Chondrocyte (in vitro differentiated cells): ENCODE measurements around the gene NPR3. TPM values are rescaled to one million over a fixed set of nuclear protein-coding genes. Genes with fewer than 3 reads are reported as not detected.

Source experiments
- DNase-seq: peaks from one replicate; pipeline ENCODE4 v3.0.0; 2021; ENCODE audit warnings: mixed read lengths, low spot score
- H3K27ac Mint-ChIP-seq: one replicate; pipeline ENCODE4 v1.8.0; 2021; ENCODE audit warnings: mild to moderate bottlenecking, moderate library complexity, mixed read lengths; ENCODE audit not compliant: unreplicated experiment
- H3K27me3 Mint-ChIP-seq: 2 replicates; pipeline ENCODE4 v1.8.0; 2021; ENCODE audit warnings: low read depth, mixed read lengths
- H3K36me3 Mint-ChIP-seq: 2 replicates; pipeline ENCODE4 v1.8.0; 2021; ENCODE audit warnings: low read depth, mixed read lengths
- H3K4me1 Mint-ChIP-seq: 2 replicates; pipeline ENCODE4 v1.8.0; 2021; ENCODE audit warnings: low read depth, mild to moderate bottlenecking, mixed read lengths
- H3K4me3 Mint-ChIP-seq: one replicate; pipeline ENCODE4 v1.8.0; 2021; ENCODE audit warnings: mild to moderate bottlenecking, moderate library complexity, mixed read lengths; ENCODE audit not compliant: unreplicated experiment
- H3K9me3 Mint-ChIP-seq: 2 replicates; pipeline ENCODE4 v1.8.0; 2021; ENCODE audit warnings: low read depth, mixed read lengths
- total RNA-seq: library from RNA; stranded (reverse); gene quantifications from 3 replicates; pipeline ENCODE4 v1.2.1, GENCODE V29; 2021
- TF ChIP-seq, protein P1 (sequence below): fragments of 200-600 bp; sonication (generic); IDR thresholded peaks from 2 replicates; pipeline ENCODE4 v1.5.0; 2021; ENCODE audit warnings: antibody characterized with exemption, mild to moderate bottlenecking, moderate library complexity

The NPR3 gene
- total RNA-seq, 1 donor from 2014 or later: 261 TPM

GRCh38 chr5:32785611-32786254 is 74.6 kb downstream of the NPR3 start:
- H3K27ac Mint-ChIP-seq: peak overlapping the region; percentile 22
- peaks cover 72% of the 10 kb centered on the region for H3K4me1 Mint-ChIP-seq
- peaks cover 60% of the 10 kb centered on the region for H3K36me3 Mint-ChIP-seq
- TF ChIP-seq, protein P1, sequence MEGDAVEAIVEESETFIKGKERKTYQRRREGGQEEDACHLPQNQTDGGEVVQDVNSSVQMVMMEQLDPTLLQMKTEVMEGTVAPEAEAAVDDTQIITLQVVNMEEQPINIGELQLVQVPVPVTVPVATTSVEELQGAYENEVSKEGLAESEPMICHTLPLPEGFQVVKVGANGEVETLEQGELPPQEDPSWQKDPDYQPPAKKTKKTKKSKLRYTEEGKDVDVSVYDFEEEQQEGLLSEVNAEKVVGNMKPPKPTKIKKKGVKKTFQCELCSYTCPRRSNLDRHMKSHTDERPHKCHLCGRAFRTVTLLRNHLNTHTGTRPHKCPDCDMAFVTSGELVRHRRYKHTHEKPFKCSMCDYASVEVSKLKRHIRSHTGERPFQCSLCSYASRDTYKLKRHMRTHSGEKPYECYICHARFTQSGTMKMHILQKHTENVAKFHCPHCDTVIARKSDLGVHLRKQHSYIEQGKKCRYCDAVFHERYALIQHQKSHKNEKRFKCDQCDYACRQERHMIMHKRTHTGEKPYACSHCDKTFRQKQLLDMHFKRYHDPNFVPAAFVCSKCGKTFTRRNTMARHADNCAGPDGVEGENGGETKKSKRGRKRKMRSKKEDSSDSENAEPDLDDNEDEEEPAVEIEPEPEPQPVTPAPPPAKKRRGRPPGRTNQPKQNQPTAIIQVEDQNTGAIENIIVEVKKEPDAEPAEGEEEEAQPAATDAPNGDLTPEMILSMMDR: no peak
- no peak for DNase-seq
- no peaks in the 10 kb centered on the region for H3K27me3 Mint-ChIP-seq
- H3K9me3 Mint-ChIP-seq: no peaks in the 10 kb centered on the region
- no peak overlapping the region for H3K4me3 Mint-ChIP-seq

DNA sequence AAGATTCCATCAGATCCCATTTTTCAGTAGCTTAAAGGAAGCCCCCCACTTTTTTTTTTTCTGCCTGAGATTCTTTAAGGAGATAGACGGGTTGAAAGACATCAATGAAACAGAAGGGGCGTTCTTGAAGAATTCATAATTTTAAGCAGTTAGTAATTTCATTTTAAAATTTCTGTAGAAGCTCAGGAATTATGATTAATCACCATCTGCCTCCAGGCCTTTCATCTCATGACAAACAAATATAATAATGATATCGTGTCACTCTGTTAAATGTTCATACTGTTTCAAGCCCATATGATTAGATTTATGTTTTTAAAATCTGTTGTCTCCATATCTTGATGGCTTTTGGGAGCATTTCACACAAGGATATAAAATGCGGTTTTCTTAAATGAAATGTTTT is 75.2 kb downstream of the NPR3 start:
- no peak for DNase-seq
- TF ChIP-seq, protein P1: no peak
- no peaks in the 10 kb centered on the region for H3K27me3 Mint-ChIP-seq
- H3K9me3 Mint-ChIP-seq: no peaks in the 10 kb centered on the region
- peaks cover 70% of the 10 kb centered on the region for H3K4me1 Mint-ChIP-seq
- peaks cover 61% of the 10 kb centered on the region for H3K36me3 Mint-ChIP-seq
- no peak overlapping the region for H3K4me3 Mint-ChIP-seq
- H3K27ac Mint-ChIP-seq: peak overlapping the region; percentile 22

DNA sequence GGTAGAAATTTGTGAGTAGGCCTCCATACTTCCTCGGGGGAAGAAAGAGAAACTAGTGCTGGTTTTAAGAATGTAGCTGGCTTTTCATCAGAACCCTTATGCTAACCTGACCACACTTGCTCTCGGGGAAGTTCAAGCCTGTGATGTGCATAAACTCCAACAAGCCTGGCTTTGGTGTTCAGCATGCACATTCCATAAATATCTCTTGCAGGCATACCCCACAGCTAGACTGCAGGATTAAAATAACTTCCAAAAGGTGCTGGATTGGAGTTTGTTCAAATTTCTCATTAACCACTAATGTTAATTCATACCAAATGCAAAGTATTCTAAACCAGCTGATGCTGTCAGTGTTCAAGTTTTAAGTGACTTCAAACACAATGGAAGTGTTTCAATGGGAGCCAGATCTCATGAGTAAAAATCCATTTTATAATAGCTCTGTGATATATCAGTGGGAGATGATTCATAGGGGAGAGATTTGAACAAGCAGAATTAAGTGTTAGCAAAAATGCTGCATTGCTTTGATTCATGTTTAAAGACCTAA is 79.4 kb downstream of the NPR3 start:
- H3K9me3 Mint-ChIP-seq: peaks cover 13% of the 10 kb centered on the region
- H3K36me3 Mint-ChIP-seq: peaks cover 54% of the 10 kb centered on the region
- H3K4me3 Mint-ChIP-seq: peak overlapping the region; percentile 6
- H3K27ac Mint-ChIP-seq: peak overlapping the region; percentile 1
- TF ChIP-seq, protein P1: no peak
- H3K4me1 Mint-ChIP-seq: peaks cover 39% of the 10 kb centered on the region
- no peaks in the 10 kb centered on the region for H3K27me3 Mint-ChIP-seq
- no peak for DNase-seq

GRCh38 chr5:32791536-32792243 is 80.6 kb downstream of the NPR3 start:
- Mint-ChIP-seq H3K27ac (no peak overlapping the region), H3K9me3 (peaks cover 22% of the 10 kb centered on the region), H3K27me3 (no peaks in the 10 kb centered on the region), H3K4me3 (no peak overlapping the region), H3K4me1 (peaks cover 27% of the 10 kb centered on the region), H3K36me3 (peaks cover 57% of the 10 kb centered on the region)
- DNase-seq: no peak
- TF ChIP-seq, protein P1: no peak

DNA sequence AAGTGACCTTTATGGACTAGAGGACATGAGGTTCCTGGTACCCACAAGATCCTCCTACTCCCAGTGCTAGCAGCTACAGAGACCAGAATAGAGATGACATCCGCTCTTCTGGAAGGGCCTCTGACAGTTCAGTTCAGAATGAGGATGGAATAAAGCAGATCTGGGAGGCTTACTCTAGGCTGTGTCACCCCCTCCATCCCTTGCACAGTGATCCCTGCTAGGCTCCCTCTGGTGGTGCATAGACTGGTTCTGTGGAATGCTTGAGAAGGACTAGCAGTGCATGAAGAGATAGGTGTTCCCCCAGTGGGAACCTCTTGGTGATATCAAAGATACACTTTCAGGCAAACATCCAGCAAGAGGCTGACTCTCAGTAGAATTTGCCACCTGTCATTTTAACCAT is 83.0 kb downstream of the NPR3 start:
- TF ChIP-seq, protein P1: peak; percentile 54
- Mint-ChIP-seq H3K4me1 (peaks cover 19% of the 10 kb centered on the region), H3K27me3 (no peaks in the 10 kb centered on the region), H3K4me3 (no peak overlapping the region), H3K36me3 (peaks cover 55% of the 10 kb centered on the region), H3K27ac (no peak overlapping the region), H3K9me3 (peaks cover 43% of the 10 kb centered on the region)
- no peak for DNase-seq
